B cell (primary cell): ENCODE measurements around the gene SEC24D.

Experiments used
- CTCF ChIP-seq: fragments of 200-600 bp; IDR thresholded peaks from one replicate; pipeline ENCODE4 v1.8.0; 2022; ENCODE audit warnings: antibody characterized with exemption, mild to moderate bottlenecking
- EZH2 ChIP-seq: IDR thresholded peaks from 2 replicates; pipeline ENCODE4 v1.6.1; 2012; ENCODE audit warnings: borderline replicate concordance, low read depth, mild to moderate bottlenecking, moderate library complexity, low read length; ENCODE audit not compliant: insufficient read depth, poor library complexity, severe bottlenecking

DNA sequence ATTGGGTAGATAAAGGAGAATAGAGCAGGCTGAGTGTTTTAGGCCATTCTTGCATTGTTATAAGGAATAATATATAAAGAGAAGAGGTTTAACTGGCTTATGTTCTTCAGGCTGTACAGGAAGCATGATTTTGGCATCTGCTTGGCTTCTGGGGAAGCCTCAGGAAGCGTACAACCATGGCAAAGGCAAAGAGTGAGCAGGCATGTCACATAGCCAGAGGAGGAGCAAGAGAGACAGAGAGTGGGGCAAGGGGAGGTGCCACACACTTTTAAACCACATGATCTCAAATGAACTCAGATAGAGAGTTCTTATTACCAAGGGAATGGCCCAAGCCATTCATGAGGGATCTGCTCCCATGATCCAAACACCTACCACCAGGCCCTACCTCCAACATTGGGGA lies 155.1 kb downstream of the SEC24D start:
- TF ChIP-seq CTCF (no peak), EZH2 (no peak)
